ENCODE measurements around the gene NANP. TPM values are rescaled to one million over a fixed set of nuclear protein-coding genes. Genes with fewer than 3 reads are reported as not detected.

NANP gene
- total and polyA plus RNA-seq, 2 donors from 2014 or later, result 3.4 to 5.1 TPM

DNA sequence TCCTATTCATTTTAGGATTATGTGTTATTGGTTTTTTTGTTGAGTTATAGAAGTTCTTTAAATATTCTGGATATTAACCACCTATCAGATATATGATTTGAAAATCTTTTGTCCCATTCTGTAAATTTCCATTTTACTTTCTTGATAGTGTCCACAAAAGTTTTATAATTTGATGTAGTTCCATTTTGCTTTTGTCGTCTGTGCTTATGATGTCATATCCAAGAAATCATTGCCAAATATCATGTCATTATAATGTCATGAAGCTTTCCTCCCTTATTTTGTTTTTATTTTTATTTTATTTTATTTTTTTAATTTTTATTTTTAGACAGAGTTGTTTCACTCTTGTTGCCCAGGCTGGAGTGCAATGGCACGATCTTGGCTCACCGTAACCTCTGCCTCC is 21.0 kb upstream of the NANP start:
- DNase-seq (no peak), FAIRE-seq (peak; percentile 15)
- H3K4me1 ChIP-seq (ENCODE audit: control insufficient read depth in 2 of 3, insufficient read depth in 2 of 3, low read depth in 1 of 3, low read length in 3 of 3), result no peaks in the 10 kb centered on the region
- no peaks in the 10 kb centered on the region for H3K9me3 ChIP-seq (ENCODE audit: control insufficient read depth in 2 of 3, insufficient read depth in 1 of 3, low read length in 3 of 3)
- no peak overlapping the region for H3K4me3 ChIP-seq (ENCODE audit: low read length in 3 of 3)
- TF ChIP-seq, protein P1, sequence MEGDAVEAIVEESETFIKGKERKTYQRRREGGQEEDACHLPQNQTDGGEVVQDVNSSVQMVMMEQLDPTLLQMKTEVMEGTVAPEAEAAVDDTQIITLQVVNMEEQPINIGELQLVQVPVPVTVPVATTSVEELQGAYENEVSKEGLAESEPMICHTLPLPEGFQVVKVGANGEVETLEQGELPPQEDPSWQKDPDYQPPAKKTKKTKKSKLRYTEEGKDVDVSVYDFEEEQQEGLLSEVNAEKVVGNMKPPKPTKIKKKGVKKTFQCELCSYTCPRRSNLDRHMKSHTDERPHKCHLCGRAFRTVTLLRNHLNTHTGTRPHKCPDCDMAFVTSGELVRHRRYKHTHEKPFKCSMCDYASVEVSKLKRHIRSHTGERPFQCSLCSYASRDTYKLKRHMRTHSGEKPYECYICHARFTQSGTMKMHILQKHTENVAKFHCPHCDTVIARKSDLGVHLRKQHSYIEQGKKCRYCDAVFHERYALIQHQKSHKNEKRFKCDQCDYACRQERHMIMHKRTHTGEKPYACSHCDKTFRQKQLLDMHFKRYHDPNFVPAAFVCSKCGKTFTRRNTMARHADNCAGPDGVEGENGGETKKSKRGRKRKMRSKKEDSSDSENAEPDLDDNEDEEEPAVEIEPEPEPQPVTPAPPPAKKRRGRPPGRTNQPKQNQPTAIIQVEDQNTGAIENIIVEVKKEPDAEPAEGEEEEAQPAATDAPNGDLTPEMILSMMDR (IDR thresholded peaks at IDR 0.05; ENCODE audit: borderline replicate concordance, extremely low read depth, insufficient read depth), result no peak
- no peak overlapping the region for H3K27ac ChIP-seq (ENCODE audit: low read depth in 2 of 2, low read length in 2 of 2)
- intact Hi-C loops (cut with DNase I), result no loop called here
- H3K9ac ChIP-seq (ENCODE audit: low read length in 3 of 3), result no peak overlapping the region
- no peaks in the 10 kb centered on the region for H3K27me3 ChIP-seq (ENCODE audit: control insufficient read depth, insufficient read depth, low read length)
- H3K36me3 ChIP-seq (ENCODE audit: control insufficient read depth in 2 of 3, insufficient read depth in 3 of 3, low read length in 3 of 3), result peaks cover 0 to 2% (median 0%) of the 10 kb centered on the region in 3 donors

DNA sequence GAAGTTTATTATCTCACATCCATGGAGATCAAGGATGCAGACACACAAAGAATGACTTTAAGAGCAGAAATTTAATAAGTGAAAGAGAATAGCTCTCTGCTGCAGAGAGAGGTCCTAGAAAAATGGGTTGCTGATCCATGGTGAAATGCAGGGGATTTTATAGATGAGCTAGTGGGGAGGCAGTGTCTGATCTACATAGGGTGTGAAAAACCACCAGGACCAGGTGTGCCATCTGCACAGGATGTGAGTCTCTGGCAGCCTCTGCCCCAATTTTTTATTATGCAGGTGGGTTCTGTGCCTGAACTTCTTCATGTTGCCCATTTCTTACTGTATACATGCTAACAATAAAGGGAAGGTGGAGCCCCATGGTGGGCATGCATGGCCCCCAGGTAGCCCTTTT is 19.9 kb upstream of the NANP start:
- Histone ChIP-seq H3K27ac (ENCODE audit: low read depth in 2 of 2, low read length in 2 of 2) (no peak overlapping the region), H3K9ac (ENCODE audit: low read length in 3 of 3) (no peak overlapping the region), H3K27me3 (ENCODE audit: control insufficient read depth, insufficient read depth, low read length) (no peaks in the 10 kb centered on the region), H3K4me3 (ENCODE audit: low read length in 3 of 3) (no peak overlapping the region), H3K4me1 (ENCODE audit: control insufficient read depth in 2 of 3, insufficient read depth in 2 of 3, low read depth in 1 of 3, low read length in 3 of 3) (no peaks in the 10 kb centered on the region), H3K36me3 (ENCODE audit: control insufficient read depth in 2 of 3, insufficient read depth in 3 of 3, low read length in 3 of 3) (peaks cover 0 to 2% (median 0%) of the 10 kb centered on the region in 3 donors), H3K9me3 (ENCODE audit: control insufficient read depth in 2 of 3, insufficient read depth in 1 of 3, low read length in 3 of 3) (no peaks in the 10 kb centered on the region)
- DNase-seq (no peak), FAIRE-seq (no peak)
- intact Hi-C loops (cut with DNase I), result no loop called here
- TF ChIP-seq, protein P1 (IDR thresholded peaks at IDR 0.05; ENCODE audit: borderline replicate concordance, extremely low read depth, insufficient read depth), result no peak

DNA sequence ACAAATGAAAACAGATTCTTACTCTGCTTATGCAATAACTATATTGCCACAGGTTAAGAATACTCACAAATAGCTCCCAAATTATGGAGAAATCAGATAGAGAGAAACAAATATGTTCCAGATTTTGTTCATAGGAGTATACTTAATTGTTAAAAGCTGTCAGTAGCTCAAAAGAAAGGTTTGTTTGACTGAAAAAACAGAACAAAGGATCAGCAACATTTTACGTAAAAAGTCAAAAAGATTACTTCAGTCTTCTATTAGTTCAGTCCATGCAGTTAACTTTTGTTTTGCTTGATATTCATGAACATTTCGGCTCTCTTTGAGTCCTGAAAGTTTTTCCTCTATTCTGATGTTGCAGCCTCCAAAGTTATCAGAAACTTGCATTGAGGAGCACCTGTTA is 13.4 kb upstream of the NANP start:
- peaks cover 0 to 6% (median 0%) of the 10 kb centered on the region in 3 donors for H3K36me3 ChIP-seq (ENCODE audit: control insufficient read depth in 2 of 3, insufficient read depth in 3 of 3, low read length in 3 of 3)
- no peaks in the 10 kb centered on the region for H3K27me3 ChIP-seq (ENCODE audit: control insufficient read depth, insufficient read depth, low read length)
- no peak overlapping the region for H3K4me3 ChIP-seq (ENCODE audit: low read length in 3 of 3)
- peaks cover 0 to 4% (median 0%) of the 10 kb centered on the region in 3 donors for H3K9me3 ChIP-seq (ENCODE audit: control insufficient read depth in 2 of 3, insufficient read depth in 1 of 3, low read length in 3 of 3)
- H3K9ac ChIP-seq (ENCODE audit: low read length in 3 of 3), result no peak overlapping the region
- no peak for FAIRE-seq
- TF ChIP-seq, protein P1 (IDR thresholded peaks at IDR 0.05; ENCODE audit: borderline replicate concordance, extremely low read depth, insufficient read depth), result no peak
- no peaks in the 10 kb centered on the region for H3K4me1 ChIP-seq (ENCODE audit: control insufficient read depth in 2 of 3, insufficient read depth in 2 of 3, low read depth in 1 of 3, low read length in 3 of 3)
- DNase-seq, result no peak
- H3K27ac ChIP-seq (ENCODE audit: low read depth in 2 of 2, low read length in 2 of 2), result no peak overlapping the region
- intact Hi-C loops (cut with DNase I), result no loop called here

All from kidney (tissue), 14 donors.